ENCODE measurements around the gene GNA12.
"Not testable (repeated sequence)": the region's sequence is repeated elsewhere in the genome, so short reads cannot be mapped to it uniquely, and the experiment has no call there.

GNA12 gene

GRCh38 chr7:2708547-2709310, 135.4 kb downstream of the GNA12 start:
- DNase-seq, result no peak

- no peak for DNase-seq
These were observed 136.1 kb downstream of the GNA12 start for GRCh38 chr7:2708041-2708440.

GRCh38 chr7:2707481-2707880, 136.6 kb downstream of the GNA12 start:
- DNase-seq, result no peak

- no peak for DNase-seq
These were observed 137.4 kb downstream of the GNA12 start for GRCh38 chr7:2706685-2707126.

GRCh38 chr7:2705371-2706096, 138.6 kb downstream of the GNA12 start:
- DNase-seq, result no peak

DNA sequence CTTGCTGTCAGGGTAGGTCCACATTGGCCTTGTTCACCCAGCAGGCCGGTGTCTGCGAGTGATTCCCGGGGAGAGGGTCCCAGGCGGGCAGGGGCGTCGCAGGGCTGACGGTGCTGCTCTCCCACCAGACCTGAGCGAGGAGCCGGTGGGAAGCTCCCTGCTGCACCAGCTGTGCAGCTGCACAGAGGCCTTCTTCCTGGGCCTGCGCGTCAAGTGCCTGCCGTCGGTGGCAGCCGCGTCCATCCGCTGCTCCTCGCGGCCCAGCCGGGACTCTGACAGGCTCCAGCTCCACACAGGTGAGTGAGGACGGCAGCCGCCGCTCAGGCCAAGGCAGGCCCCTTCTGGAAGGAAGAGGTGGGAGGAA, 141.5 kb downstream of the GNA12 start:
- no peak for DNase-seq

- DNase-seq, result no peak
These were observed 142.1 kb downstream of the GNA12 start for GRCh38 chr7:2701832-2702593.

- no peak for DNase-seq
These were observed 142.7 kb downstream of the GNA12 start for GRCh38 chr7:2701424-2701823.

DNA sequence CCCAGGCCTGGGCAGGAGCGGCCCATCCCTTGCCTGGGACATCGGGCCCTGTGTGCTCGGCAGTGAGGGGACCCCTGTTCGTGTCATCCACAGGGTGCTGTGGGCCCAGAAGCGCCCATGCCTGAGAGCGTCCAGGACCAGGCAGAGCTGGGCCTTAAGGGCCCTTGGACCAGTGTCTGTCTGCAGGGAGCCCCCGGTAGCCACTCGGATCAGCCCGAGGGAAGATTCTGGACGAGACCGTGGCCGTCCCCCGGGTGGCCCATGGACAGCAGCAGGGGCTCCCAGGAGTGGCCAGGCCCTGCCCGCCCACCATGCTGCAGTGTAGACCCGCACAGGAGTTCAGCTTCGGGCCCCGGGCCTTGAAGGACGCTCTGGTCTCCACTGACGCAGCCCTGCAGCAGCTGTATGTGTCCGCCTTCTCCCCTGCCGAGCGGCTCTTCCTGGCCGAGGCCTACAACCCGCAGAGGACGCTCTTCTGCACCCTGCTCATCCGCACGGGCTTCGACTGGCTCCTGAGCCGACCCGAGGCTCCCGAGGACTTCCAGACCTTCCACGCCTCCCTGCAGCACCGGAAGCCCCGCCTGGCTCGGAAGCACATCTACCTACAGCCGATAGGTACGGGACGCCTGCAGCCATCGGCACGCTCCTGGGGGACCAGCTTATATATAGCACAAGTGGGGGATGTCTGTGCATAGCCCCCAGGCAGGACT, 143.8 kb downstream of the GNA12 start:
- no peak for DNase-seq

- DNase-seq, result no peak
These were observed 144.9 kb downstream of the GNA12 start for GRCh38 chr7:2699289-2699620.

DNA sequence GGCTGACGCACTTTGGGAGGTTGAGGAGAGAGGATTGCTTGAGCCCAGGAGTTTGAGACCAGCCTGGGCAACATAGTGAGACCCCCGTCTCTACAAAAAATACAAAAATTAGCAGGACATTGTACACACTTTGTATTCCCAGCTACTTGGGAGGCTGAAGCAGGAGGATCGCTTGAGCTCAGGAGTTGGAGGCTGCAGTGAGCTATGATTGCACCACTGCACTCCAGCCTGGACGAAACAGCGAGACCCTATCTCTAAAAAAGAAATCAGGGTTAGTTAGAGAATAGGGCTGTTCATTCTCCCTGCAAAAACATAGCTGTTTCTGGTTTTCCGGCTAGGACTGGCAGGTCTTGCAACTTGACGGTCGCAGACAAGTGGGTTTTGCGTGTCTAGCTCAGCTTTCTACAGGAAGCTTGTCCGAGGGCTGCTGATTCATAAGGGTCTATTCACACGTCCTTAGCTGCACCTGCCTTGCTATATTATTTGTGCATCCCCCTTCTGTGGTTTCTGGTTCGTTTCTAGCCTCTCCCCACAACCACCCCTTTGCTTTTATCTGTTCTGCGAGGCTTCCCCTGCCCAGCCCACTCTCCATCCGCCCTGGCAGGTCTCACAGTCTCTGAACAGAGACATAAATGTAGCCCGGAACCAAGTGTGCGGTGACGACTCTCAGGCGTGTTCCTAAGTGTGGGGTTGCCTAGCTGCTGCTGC, 145.4 kb downstream of the GNA12 start:
- no peak for DNase-seq

DNA sequence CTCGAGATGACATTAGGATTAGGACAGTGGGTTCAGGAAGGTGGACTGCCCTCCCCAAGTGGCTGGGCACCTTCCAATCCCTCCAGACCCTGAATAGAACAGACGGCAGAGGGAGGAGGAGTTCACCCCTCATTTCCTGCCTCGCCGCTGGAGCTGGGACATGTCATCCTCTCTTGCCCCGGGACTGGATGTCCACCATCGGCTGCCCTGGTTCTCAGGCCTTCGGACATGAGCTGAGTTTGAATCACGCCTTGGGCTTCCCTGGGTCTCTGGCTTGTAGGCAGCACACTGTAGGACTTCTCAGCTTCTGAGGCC, 150.0 kb downstream of the GNA12 start:
- not testable (repeated sequence) for DNase-seq

GRCh38 chr7:2693420-2694121, 150.5 kb downstream of the GNA12 start:
- DNase-seq, result peak; percentile 90

GRCh38 chr7:2692543-2692942, 151.6 kb downstream of the GNA12 start:
- no peak for DNase-seq

GRCh38 chr7:2691932-2692439, 152.1 kb downstream of the GNA12 start:
- not testable (repeated sequence) for DNase-seq

DNA sequence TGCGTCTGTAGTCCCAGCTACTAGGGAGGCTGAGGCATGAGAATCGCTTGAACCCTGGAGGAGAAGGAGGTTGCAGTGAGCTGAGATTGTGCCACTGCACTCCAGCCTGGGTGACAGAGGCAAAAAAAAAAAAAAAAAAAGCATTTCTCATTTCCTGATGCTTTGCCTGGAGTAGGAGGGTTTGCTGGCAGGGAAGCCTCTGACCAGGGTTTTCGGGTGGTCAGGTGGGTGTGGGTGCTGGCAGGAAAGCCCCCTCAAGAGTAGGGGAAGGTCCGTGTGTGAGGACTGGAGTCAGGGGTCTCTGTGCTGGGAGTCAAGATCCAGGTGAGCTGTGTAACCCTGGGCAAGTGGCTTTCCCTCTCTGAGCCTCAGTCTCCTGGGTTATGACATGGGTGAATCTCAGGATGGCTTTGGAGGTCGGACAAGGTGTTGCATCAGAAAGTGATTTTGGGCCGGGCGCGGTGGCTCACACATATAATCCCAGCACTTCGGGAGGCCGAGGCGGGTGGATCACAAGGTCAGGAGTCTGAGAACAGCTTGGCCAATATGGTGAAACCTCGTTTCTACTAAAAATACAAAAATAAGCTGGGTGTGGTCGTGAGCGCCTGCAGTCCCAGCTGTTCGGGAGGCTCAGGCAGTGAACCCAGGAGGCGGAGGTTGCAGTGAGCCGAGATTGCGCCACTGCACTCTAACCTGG, 152.9 kb downstream of the GNA12 start:
- DNase-seq, result peak; percentile 41

- DNase-seq, result peak; percentile 79
These were observed 154.0 kb downstream of the GNA12 start for GRCh38 chr7:2689951-2690705.

DNA sequence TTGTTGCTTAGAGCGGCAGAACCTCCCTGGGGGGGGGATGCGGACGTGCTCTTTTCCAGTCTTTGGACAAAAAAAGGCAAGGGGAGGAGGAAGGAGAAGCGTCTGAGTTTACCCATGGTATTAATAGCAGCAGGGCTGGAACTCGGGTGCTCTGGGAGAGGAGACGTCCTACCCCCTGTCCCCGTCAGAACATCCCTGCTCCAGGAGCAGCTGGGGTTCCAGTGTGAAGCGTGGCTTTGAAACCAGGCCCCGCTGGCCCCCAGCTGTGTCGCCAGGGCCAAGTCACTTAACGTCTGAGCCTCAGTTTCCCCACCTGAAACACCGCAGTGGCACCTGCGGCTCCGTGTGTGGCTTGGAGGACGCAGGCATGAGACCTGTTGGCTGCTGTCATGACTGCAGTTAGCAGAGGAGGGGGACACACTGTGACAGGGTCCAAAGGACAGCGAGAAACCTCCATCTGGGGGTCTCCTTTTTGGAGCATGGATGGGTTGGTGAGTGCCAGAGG, 154.7 kb downstream of the GNA12 start:
- DNase-seq, result no peak

DNA sequence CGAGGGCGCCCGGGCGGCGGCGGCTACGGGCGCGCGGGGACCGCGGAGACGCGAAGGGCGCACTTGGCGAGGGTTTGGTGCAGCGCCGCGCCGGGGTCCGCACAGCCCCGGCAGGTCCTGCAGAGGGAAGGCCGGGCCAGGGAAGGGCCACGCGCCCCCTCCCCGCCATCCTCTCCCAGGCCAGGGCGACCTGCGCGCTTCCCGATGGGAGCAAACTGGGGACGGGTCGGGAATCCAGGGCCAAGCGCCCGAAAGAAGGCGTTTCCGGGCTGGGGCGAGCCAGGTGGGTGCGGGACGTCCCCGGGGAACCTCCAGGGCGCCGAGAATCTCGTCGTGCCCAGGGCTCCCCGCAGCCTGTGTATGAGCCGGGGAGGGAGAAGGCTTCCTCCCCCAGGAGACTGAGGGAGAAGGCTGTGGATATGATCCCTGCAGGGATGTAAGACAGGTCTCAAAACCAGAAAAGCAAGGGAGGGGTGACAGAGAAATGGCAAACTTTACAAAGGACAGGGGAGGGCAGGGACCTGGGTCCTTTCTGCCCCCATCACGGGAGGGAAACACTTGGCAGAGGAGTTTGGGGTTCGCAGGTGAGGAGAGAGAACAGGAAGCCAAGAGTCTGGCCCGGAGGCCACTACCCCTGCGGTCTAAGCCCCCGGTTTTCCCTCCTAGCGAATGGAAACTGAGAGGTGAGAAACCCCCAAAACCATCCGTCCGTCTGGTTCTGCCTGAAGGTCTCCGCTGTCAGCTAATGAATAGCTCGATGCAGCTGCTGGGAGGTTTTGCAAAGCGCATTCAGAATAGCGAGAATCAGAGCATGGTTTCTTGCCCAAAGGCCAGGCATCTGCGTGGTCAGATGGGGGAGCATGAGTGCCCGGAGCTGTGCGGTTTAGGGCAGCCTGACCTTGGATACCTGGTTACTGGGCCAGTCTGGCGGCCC, 155.4 kb downstream of the GNA12 start:
- DNase-seq, result no peak

Data from suppressor macrophage treated with lipopolysaccharide for 4 hours (primary cell).